HAP-1 (cell line): Measurements from ENCODE around the gene DDIT4.
A peak's percentile ranks its signal among the peaks of the same experiment; 100 is the strongest.

Experiments
- DNase-seq, 2 experiments: peaks; one replicate each; pipeline ENCODE4 v3.0.0-alpha.2; 2016 to 2020; ENCODE audit warnings: low spot score in 2 of 2
- H3K27me3 ChIP-seq: fragments of 250-450 bp; sonication (Bioruptor Pico); 2 replicates; pipeline ENCODE4 v1.5.1; 2020; ENCODE audit warnings: low read depth, mild to moderate bottlenecking, moderate library complexity
- H3K36me3 ChIP-seq: fragments of 250-450 bp; sonication (Bioruptor Pico); replicated peaks from 2 replicates; pipeline ENCODE4 v1.5.1; 2020; ENCODE audit warnings: mild to moderate bottlenecking
- H3K4me1 ChIP-seq: fragments of 250-450 bp; sonication (Bioruptor Pico); 2 replicates; pipeline ENCODE4 v1.5.1; 2020; ENCODE audit warnings: mild to moderate bottlenecking
- H3K4me3 ChIP-seq: fragments of 250-450 bp; sonication (Bioruptor Pico); 2 replicates; pipeline ENCODE4 v1.5.1; 2020; ENCODE audit warnings: mild to moderate bottlenecking, moderate library complexity
- H3K9me3 ChIP-seq: fragments of 250-450 bp; sonication (Bioruptor Pico); 2 replicates; pipeline ENCODE4 v1.5.1; 2020; ENCODE audit warnings: mild to moderate bottlenecking, moderate library complexity
- in situ Hi-C: fragments of 300-500 bp; cut with MboI; formaldehyde crosslinking; loops from 3 replicates; pipeline ENCODE4 v1.14.3; 2020; ENCODE audit warnings: low sequenced_read_pairs, inconsistent platforms, mixed read lengths

DDIT4 gene

DNA sequence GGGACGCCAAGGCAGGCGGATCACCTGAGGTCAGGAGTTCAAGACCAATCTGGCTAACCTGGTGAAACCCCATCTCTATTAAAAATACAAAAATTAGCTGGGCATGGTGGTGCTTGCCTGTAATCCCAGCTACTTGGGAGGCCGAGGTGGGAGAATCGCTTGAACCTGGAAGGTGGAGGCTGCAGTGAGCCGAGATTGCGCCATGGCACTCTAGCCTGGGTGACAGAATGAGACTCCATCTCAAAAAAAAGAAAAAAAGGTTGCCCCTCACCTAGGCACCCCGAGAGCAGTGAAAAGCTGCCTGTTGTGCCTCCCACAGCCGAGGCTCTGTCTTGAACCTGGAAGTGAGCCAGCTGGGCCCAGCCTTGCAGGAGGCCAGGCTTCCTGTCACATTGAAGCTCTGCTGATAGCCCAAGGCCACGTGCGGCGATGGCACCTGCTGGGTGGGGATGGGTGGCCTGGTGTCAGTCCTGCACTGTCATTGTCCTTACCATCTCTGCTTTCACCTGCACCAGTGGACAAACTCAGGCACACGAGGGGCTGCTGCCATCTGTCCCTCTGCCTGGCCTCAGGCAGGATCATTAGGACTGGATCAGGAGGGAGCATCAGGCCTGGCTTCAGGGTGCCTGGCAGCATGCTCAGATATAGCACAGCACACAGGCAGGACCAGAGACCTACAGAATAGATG is 43.2 kb downstream of the DDIT4 start:
- no peak overlapping the region for H3K4me3 ChIP-seq
- no peaks in the 10 kb centered on the region for H3K36me3 ChIP-seq
- peak in 1 of 2 experiments; percentile 42 for DNase-seq
- no peaks in the 10 kb centered on the region for H3K9me3 ChIP-seq
- peaks cover 16% of the 10 kb centered on the region for H3K4me1 ChIP-seq
- no peaks in the 10 kb centered on the region for H3K27me3 ChIP-seq
- in situ Hi-C loops: no loop called here

DNA sequence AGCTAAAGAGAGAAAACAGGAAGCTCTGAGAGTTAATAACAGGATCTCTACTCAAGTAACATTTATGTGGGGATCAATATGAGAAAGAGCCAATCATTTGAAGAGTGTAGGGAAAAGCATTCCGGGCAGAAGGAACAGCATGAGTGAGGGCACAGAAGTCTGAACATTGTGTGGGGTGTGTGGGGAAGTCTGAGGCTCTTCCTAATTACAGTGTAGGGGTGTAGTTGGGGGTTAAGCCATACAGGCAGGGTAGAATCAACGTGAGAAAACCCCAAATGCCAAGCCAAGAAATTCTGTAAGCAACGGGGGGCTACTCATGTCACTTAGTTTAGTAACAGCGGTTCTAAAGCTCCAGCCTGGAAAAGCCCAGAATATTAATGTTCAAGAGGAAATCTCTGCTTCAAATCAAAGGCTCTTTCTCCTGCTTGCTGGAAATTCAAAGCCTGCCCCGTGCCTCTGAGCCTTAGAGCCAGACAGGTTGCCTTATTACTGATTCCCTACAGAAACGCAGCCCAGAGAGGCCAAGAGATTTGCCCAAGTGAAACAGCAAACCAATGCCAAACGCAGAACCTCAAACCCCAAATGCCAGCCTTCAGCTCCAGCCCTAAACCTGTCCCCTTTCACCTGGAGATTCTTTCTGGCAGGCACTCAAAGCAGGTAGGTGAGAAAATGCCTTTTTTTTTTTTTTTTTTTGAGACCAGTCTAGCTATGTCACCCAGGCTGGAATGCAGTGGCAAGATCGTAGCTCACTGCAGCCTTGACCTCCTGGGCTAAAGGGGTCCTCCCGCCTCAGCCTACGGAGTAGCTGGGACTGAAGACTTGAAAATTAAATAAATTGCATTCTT is 44.9 kb downstream of the DDIT4 start:
- no peaks in the 10 kb centered on the region for H3K9me3 ChIP-seq
- no peaks in the 10 kb centered on the region for H3K36me3 ChIP-seq
- peaks cover 16% of the 10 kb centered on the region for H3K4me1 ChIP-seq
- H3K4me3 ChIP-seq: no peak overlapping the region
- in situ Hi-C loops: no loop called here
- no peak for DNase-seq
- H3K27me3 ChIP-seq: no peaks in the 10 kb centered on the region

DNA sequence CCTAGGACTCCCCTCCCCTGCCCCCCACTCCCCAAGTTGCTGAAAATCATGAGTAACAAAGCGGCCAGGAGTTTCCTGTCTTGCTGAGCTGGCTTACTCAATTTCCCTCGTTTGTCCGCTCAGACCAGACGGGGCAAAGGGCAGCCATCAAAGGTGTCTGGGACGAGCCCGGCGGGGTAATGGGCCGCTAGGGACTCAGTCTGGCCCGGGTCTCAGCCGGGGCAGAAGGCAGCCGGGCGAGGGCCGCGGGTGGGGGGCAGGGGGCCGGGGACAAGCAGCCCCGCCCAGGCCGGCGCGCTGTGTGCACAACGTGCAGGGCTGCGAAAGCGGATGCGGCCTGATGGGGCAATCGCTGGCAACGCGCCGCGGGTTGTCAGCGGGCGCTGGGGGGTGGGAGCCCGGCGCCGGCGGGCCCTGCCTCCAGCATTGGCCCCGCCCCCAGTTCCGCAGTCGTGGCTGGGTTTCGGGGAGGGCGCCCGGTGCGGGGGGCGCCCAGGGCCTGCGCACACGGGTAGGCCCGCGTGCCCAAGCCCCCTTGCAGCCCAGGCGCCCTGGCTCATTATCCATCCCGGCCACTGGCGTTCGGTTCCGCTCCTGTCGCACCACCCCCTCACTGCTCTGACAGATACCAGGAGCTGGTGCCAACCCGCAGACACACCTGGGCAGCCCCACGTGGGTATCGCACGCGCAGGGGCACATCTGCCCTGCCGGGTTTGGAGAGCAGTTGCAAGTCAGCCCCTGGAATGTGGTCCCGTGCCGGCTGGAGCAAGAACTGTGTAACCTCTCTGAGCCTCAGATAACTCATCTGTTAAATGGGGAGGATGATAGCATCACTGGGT is 45.9 kb downstream of the DDIT4 start:
- H3K4me1 ChIP-seq: peaks cover 16% of the 10 kb centered on the region
- peak overlapping the region; percentile 25 for H3K4me3 ChIP-seq
- H3K36me3 ChIP-seq: no peaks in the 10 kb centered on the region
- peak; percentile 74 to 93 for DNase-seq
- no peaks in the 10 kb centered on the region for H3K9me3 ChIP-seq
- in situ Hi-C loops: no loop called here
- H3K27me3 ChIP-seq: no peaks in the 10 kb centered on the region

DNA sequence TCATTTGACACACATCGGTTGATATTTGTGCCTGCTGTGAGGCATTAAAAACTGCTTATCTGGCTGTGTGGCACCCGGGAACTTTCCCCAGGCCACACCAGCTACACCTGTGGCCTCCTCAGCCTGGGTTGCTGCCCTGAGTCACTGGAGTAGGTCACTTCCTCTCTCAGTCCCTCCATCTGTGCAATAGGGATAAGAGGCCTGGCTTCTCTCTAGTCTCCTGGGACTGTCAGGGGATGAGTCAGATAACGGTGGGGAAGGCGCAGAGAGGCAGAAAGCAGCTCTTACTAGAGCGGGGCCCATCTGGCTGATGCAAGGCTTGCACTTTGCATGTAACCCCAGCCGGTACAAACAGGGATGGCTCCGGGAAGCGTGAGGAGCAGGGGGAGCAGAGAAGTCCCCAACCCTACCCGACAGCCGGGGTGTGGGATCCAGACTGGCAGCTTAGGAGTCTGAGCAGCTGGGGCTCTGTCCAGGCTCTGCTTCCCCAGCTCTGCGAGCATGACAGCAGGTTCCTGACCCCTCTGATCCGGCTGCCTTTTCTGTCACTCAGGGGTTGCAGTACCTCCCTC is 47.0 kb downstream of the DDIT4 start:
- Histone ChIP-seq H3K36me3 (no peaks in the 10 kb centered on the region), H3K4me1 (peaks cover 9% of the 10 kb centered on the region), H3K4me3 (no peak overlapping the region), H3K27me3 (no peaks in the 10 kb centered on the region), H3K9me3 (no peaks in the 10 kb centered on the region)
- in situ Hi-C loops: no loop called here
- DNase-seq: peak; percentile 60 to 80

DNA sequence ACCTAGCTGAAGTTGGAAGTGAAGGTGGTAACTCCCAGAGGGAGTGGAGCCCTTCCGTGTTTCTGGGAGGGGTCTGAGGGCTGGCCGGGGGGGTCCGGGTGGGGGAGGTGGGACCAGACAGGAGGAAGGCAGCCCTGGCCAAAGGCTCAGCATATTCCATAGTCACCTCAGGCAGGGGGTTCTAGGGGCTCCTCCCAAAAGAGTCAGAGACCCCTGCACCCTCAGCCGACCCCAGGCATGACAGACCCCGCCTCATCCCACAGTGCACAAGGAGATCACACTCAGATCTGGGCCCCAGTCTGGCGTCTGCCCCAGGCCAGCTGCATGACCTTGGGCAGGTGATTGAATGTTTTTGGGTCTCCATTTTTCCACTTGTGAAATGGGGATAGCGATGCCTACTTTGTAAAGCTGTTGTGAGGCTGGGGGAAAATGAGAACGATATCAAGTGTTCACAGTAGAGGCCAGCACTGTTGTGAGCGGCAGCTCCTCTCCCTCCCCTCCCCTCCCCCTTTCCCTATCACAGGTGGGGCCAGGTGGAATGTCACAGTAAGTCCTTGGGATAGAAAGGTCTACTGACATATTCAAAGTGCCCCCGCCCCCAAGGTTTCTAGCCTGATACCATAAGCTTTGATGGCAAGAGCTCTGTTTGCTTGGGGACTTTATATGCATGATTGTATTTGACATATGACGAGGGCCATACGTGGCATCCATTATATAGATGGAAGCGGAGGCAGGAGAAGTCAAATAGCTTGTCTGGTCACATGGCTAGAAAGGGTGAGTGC is 47.7 kb downstream of the DDIT4 start:
- in situ Hi-C loops: no loop called here
- DNase-seq: no peak
- peaks cover 9% of the 10 kb centered on the region for H3K4me1 ChIP-seq
- H3K27me3 ChIP-seq: no peaks in the 10 kb centered on the region
- no peak overlapping the region for H3K4me3 ChIP-seq
- H3K9me3 ChIP-seq: no peaks in the 10 kb centered on the region
- no peaks in the 10 kb centered on the region for H3K36me3 ChIP-seq

DNA sequence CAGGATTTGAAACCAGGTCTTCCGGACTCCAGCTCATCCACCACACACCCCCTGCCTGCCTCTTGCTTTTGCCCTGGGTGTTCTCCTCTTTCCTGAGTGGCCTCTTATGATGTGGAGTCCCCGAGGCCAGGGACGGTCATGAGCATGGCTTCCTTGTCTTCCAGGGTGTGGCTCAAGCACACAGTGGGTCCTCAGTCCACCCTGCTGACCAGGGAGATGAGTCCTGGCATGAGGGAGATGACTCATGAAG is 48.2 kb downstream of the DDIT4 start:
- Histone ChIP-seq H3K27me3 (no peaks in the 10 kb centered on the region), H3K36me3 (no peaks in the 10 kb centered on the region), H3K9me3 (no peaks in the 10 kb centered on the region), H3K4me3 (no peak overlapping the region), H3K4me1 (peaks cover 9% of the 10 kb centered on the region)
- no peak for DNase-seq
- in situ Hi-C loops: no loop called here

DNA sequence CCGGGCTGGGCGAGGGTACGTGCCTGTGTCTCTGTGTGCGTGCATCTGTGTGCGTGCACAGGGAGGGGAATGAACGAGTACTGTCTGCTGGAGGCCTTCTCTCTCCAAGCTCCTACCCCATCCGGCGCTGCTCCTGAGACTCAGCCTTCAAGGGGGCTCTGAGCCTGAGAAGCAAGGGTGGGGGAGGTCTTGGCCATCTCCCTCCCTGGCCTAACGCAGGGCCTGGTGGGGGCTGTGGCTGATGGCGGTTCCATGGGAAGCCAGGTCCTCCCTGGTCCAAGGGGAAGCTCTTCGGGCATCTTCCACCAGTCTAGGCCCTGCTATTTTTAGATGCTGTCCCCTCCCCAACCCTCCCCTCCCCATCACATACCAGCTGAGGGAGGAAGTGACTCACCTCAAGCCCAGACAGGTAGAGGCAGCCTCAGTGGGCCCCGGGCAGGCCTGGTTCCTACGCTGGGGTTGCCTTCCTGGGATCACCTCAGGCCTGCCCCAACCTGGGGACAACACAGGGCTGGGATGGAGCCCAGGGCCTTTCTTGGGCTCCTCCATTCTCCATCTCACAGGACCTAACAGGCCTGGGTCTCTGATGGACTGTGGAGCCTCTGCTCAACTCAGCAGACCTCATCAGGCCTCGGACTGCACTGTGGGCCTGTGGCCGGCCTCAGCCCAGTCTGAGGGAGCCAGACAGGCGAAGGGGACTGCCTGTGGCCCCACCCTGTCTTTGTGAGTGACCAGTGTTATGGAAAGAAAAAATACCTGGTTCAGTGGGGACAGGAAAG is 48.7 kb downstream of the DDIT4 start:
- Histone ChIP-seq H3K4me3 (no peak overlapping the region), H3K4me1 (peaks cover 9% of the 10 kb centered on the region), H3K36me3 (no peaks in the 10 kb centered on the region), H3K27me3 (no peaks in the 10 kb centered on the region), H3K9me3 (no peaks in the 10 kb centered on the region)
- in situ Hi-C loops: no loop called here
- DNase-seq: no peak

DNA sequence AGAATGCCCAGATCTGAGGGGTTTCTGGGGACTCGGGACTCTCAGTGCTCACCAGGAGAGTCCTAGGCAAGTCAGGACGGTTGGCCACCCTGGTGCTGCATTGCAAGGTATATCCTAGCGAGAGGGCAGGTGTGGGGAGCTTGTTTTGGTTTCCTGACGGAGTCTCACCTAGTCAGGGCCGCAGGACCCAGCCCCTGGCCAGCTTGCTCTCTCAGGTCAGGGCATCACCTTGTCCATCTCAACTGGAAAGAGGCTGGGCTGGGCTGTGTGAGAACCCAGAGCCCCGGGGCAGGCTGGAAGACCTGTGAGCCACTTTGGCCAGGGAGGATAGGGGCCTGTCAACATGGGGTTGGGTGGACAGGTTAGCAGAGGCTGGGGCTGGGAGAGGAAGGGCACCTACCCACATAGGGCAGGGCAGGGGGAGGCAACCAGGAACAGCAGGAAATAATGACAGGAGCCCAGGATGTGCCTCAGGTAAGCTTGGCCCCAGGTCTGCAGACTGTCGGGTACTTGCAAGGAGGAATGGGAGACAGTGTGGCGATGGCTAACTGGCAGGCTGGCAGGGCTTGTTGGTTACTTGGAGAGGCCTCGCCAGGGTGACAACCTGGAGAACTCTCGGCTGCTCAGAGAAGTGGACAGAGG is 49.5 kb downstream of the DDIT4 start:
- H3K9me3 ChIP-seq: no peaks in the 10 kb centered on the region
- H3K27me3 ChIP-seq: no peaks in the 10 kb centered on the region
- in situ Hi-C loops: no loop called here
- no peaks in the 10 kb centered on the region for H3K36me3 ChIP-seq
- H3K4me1 ChIP-seq: peaks cover 9% of the 10 kb centered on the region
- no peak overlapping the region for H3K4me3 ChIP-seq
- no peak for DNase-seq

DNA sequence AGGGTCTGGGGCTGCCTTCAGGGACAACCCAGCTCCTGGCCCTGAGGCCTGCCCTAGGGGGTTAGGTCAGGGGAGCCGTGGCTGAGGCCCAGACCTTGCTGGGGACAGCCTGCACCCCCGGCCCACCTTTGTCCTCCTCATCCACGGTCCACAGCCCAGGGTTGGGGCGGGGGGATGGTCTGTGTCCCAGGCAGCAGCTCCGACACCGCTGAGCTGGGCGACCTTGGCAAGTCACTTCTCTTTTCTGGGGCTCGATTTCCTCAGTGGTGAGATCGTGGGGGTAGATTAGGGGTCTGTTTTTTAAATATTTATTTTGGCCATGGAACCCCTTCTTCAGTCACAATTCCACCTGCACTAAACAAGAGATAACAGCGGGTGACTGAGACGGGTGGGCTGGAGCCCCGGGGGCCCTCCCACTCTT is 50.1 kb downstream of the DDIT4 start:
- Histone ChIP-seq H3K27me3 (no peaks in the 10 kb centered on the region), H3K4me1 (peaks cover 9% of the 10 kb centered on the region), H3K4me3 (no peak overlapping the region), H3K9me3 (no peaks in the 10 kb centered on the region), H3K36me3 (no peaks in the 10 kb centered on the region)
- no peak for DNase-seq
- in situ Hi-C loops: no loop called here
